CD14-positive monocyte (primary cell): Measurements from ENCODE around the gene NFATC2IP. TPM values are rescaled to one million over a fixed set of nuclear protein-coding genes. Genes with fewer than 3 reads are reported as not detected.

Experiments
- DNase-seq, 3 donors: peaks; one replicate each; pipeline ENCODE4 v3.0.0-alpha.2; 2011 to 2022
- H2AFZ ChIP-seq: 2 replicates; pipeline ENCODE4 v1.6.0; 2012; ENCODE audit warnings: mild to moderate bottlenecking, low read depth, low read length, inconsistent platforms; ENCODE audit not compliant: insufficient read depth, poor library complexity, severe bottlenecking
- H3K27ac ChIP-seq, 2 donors: 1 replicate in 1 of 2; 2 replicates in 1 of 2; pipeline ENCODE4 v1.5.1; 2012 to 2013; ENCODE audit warnings: low read length in 2 of 2, control low read depth in 1 of 2, inconsistent platforms in 1 of 2, low read depth in 1 of 2, mild to moderate bottlenecking in 1 of 2
- H3K27me3 ChIP-seq, 2 donors: one replicate each; pipeline versions ENCODE4 v1.6.0 to v1.6.1; 2011 to 2013; ENCODE audit warnings: low read length in 2 of 2; ENCODE audit not compliant: control insufficient read depth in 2 of 2, insufficient read depth in 2 of 2
- H3K36me3 ChIP-seq, 2 donors: replicated peaks in 1 of 2; 1 replicate in 1 of 2; 2 replicates in 1 of 2; pipeline versions ENCODE4 v1.5.1 to v1.6.1; 2012 to 2013; ENCODE audit warnings: low read length in 2 of 2, control low read depth in 1 of 2, inconsistent platforms in 1 of 2, mild to moderate bottlenecking in 1 of 2; ENCODE audit not compliant: insufficient read depth in 2 of 2, control insufficient read depth in 1 of 2
- H3K4me1 ChIP-seq, 2 donors: 1 replicate in 1 of 2; 2 replicates in 1 of 2; pipeline versions ENCODE4 v1.5.1 to v1.6.1; 2012 to 2013; ENCODE audit warnings: low read length in 2 of 2, control low read depth in 1 of 2, inconsistent platforms in 1 of 2, mild to moderate bottlenecking in 1 of 2, moderate library complexity in 1 of 2; ENCODE audit not compliant: insufficient read depth in 2 of 2, control insufficient read depth in 1 of 2
- H3K4me2 ChIP-seq: replicated peaks from 2 replicates; pipeline ENCODE3; 2012; ENCODE audit warnings: low read length, moderate library complexity, mild to moderate bottlenecking; ENCODE audit not compliant: poor library complexity, severe bottlenecking; ENCODE audit errors: extremely low read depth
- H3K4me3 ChIP-seq, 3 experiments: fragments of 200-600 bp in 1 of 3; sonication (generic) in 1 of 3; replicated peaks in 1 of 3; 1 replicate in 2 of 3; 2 replicates in 1 of 3; pipeline ENCODE4 v1.5.1; 2011 to 2013; ENCODE audit warnings: low read length in 3 of 3, mild to moderate bottlenecking in 3 of 3, control low read depth in 2 of 3, low read depth in 2 of 3, inconsistent platforms in 1 of 3, moderate library complexity in 1 of 3
- H3K79me2 ChIP-seq: 2 replicates; pipeline ENCODE4 v1.6.0; 2012; ENCODE audit warnings: mild to moderate bottlenecking, control low read depth, inconsistent platforms, low read length, moderate library complexity; ENCODE audit not compliant: insufficient read depth
- H3K9ac ChIP-seq: 2 replicates; pipeline ENCODE4 v1.6.0; 2017; ENCODE audit warnings: low read length, mild to moderate bottlenecking; ENCODE audit not compliant: insufficient read depth, poor library complexity, severe bottlenecking
- H3K9me3 ChIP-seq, 2 donors: replicated peaks in 1 of 2; 1 replicate in 1 of 2; 2 replicates in 1 of 2; pipeline versions ENCODE4 v1.5.1 to v1.6.1; 2012 to 2013; ENCODE audit warnings: low read length in 2 of 2, control low read depth in 1 of 2; ENCODE audit not compliant: control insufficient read depth in 1 of 2, insufficient read depth in 1 of 2
- H4K20me1 ChIP-seq: 2 replicates; pipeline ENCODE4 v1.6.0; 2012; ENCODE audit warnings: mild to moderate bottlenecking, low read length, control low read depth, moderate library complexity; ENCODE audit not compliant: insufficient read depth
- H3K27ac Mint-ChIP-seq, 7 donors: one replicate each; pipeline ENCODE4 v1.8.0; 2020; ENCODE audit warnings: mild to moderate bottlenecking in 7 of 7, mixed read lengths in 7 of 7, moderate library complexity in 6 of 7, inconsistent platforms in 2 of 7
- H3K27me3 Mint-ChIP-seq, 3 donors: one replicate each; pipeline ENCODE4 v1.8.0; 2021 to 2022; ENCODE audit warnings: low read depth in 3 of 3, mild to moderate bottlenecking in 3 of 3, mixed read lengths in 3 of 3, moderate library complexity in 3 of 3, inconsistent platforms in 1 of 3
- H3K36me3 Mint-ChIP-seq, 2 donors: one replicate each; pipeline ENCODE4 v1.8.0; 2020; ENCODE audit warnings: mixed read lengths in 2 of 2, inconsistent platforms in 1 of 2, mild to moderate bottlenecking in 1 of 2
- H3K4me1 Mint-ChIP-seq: one replicate; pipeline ENCODE4 v1.8.0; 2020; ENCODE audit warnings: mild to moderate bottlenecking, mixed read lengths
- H3K4me3 Mint-ChIP-seq, 2 donors: one replicate each; pipeline ENCODE4 v1.8.0; 2020; ENCODE audit warnings: mild to moderate bottlenecking in 2 of 2, mixed read lengths in 2 of 2, moderate library complexity in 1 of 2
- H3K9me3 Mint-ChIP-seq, 7 donors: one replicate each; pipeline ENCODE4 v1.8.0; 2020 to 2022; ENCODE audit warnings: mixed read lengths in 7 of 7, mild to moderate bottlenecking in 6 of 7, moderate library complexity in 6 of 7, inconsistent platforms in 2 of 7
- CTCF ChIP-seq: fragments of 200-600 bp; IDR thresholded peaks from one replicate; pipeline ENCODE4 v1.8.0; 2022; ENCODE audit warnings: antibody characterized with exemption, mild to moderate bottlenecking
- WGBS: methylation state at CpG from one replicate; pipeline ENCODE4 v1.1.5; 2013; ENCODE audit warnings: missing lambda C conversion rate; ENCODE audit not compliant: insufficient coverage; 5-methylcytosine and 5-hydroxymethylcytosine counted together
- intact Hi-C, 2 donors: fragments of 100-400 bp; cut with micrococcal nuclease; formaldehyde crosslinking; loops; one replicate each; pipeline versions ENCODE4 v1.15.0 to v1.15.1; 2023
- polyA plus RNA-seq, 3 donors: library from polyadenylated mRNA; depleted of rRNA in 1 of 3; unstranded in 2 of 3; stranded (reverse) in 1 of 3; fragments of 300-500 nt in 2 of 3; fragments of >200 nt in 1 of 3; fragmentation: Illumina TruSeq in 2 of 3; gene quantifications; 1 replicate in 2 of 3; 2 replicates in 1 of 3; pipeline ENCODE4 v1.2.3, GENCODE V29; 2012 to 2021

NFATC2IP gene
- polyA plus RNA-seq, 3 donors, result 17.5 to 125 (median 18.4) TPM

GRCh38 chr16:28905229-28905754, 45.4 kb upstream of the NFATC2IP start:
- peaks cover 19 to 37% of the 10 kb centered on the region in 2 donors for H3K36me3 ChIP-seq
- Mint-ChIP-seq H3K4me1 (no peaks in the 10 kb centered on the region), H3K27ac (peak overlapping the region in 1 of 7 donors; percentile 73)

GRCh38 chr16:28905800-28906372, 44.9 kb upstream of the NFATC2IP start:
- WGBS, result 93% methylated on average over 22 of the region's 24 CpGs
- H3K9ac ChIP-seq, result no peak overlapping the region
- no peaks in the 10 kb centered on the region for H3K9me3 ChIP-seq
- H3K27ac Mint-ChIP-seq, result peak overlapping the region in 1 of 7 donors; percentile 73
- intact Hi-C loops, result no loop called here
- no peak overlapping the region for H3K27ac ChIP-seq
- H3K4me1 Mint-ChIP-seq, result no peaks in the 10 kb centered on the region
- no peaks in the 10 kb centered on the region for H3K27me3 Mint-ChIP-seq
- H3K4me2 ChIP-seq, result no peak overlapping the region
- no peaks in the 10 kb centered on the region for H4K20me1 ChIP-seq
- no peak overlapping the region for H2AFZ ChIP-seq
- H3K27me3 ChIP-seq, result no peaks in the 10 kb centered on the region
- no peak for TF ChIP-seq CTCF
- no peaks in the 10 kb centered on the region for H3K4me1 ChIP-seq
- peaks cover 16 to 38% of the 10 kb centered on the region in 2 donors for H3K36me3 Mint-ChIP-seq
- H3K9me3 Mint-ChIP-seq, result no peaks in the 10 kb centered on the region
- H3K4me3 ChIP-seq, result no peak overlapping the region
- no peaks in the 10 kb centered on the region for H3K79me2 ChIP-seq
- H3K36me3 ChIP-seq, result peaks cover 25 to 43% of the 10 kb centered on the region in 2 donors
- H3K4me3 Mint-ChIP-seq, result no peak overlapping the region
- DNase-seq, result no peak

More at GRCh38 chr16:28905229-28905754, 45.4 kb upstream of the NFATC2IP start:
- Mint-ChIP-seq H3K27me3 (no peaks in the 10 kb centered on the region), H3K36me3 (peaks cover 10 to 32% of the 10 kb centered on the region in 2 donors), H3K4me3 (no peak overlapping the region), H3K9me3 (no peaks in the 10 kb centered on the region)
- Histone ChIP-seq H4K20me1 (no peaks in the 10 kb centered on the region), H2AFZ (no peak overlapping the region), H3K4me1 (no peaks in the 10 kb centered on the region), H3K27me3 (no peaks in the 10 kb centered on the region), H3K9ac (no peak overlapping the region), H3K79me2 (no peaks in the 10 kb centered on the region), H3K4me2 (no peak overlapping the region), H3K4me3 (no peak overlapping the region), H3K9me3 (no peaks in the 10 kb centered on the region), H3K27ac (no peak overlapping the region)
- WGBS, result 100% methylated on average over 5 of the region's 9 CpGs
- no peak for TF ChIP-seq CTCF
- no peak for DNase-seq
- intact Hi-C loops, result no loop called here
